ENCODE results near the gene ADRA1B. TPM values are rescaled to one million over a fixed set of nuclear protein-coding genes. Genes with fewer than 3 reads are reported as not detected.

ADRA1B gene
- total and polyA plus RNA-seq, 10 of the 15 experiments (the other 5 are each of a cell fraction or from before 2014, with no cell fraction given), result 0.04 TPM; not detected in 9

DNA sequence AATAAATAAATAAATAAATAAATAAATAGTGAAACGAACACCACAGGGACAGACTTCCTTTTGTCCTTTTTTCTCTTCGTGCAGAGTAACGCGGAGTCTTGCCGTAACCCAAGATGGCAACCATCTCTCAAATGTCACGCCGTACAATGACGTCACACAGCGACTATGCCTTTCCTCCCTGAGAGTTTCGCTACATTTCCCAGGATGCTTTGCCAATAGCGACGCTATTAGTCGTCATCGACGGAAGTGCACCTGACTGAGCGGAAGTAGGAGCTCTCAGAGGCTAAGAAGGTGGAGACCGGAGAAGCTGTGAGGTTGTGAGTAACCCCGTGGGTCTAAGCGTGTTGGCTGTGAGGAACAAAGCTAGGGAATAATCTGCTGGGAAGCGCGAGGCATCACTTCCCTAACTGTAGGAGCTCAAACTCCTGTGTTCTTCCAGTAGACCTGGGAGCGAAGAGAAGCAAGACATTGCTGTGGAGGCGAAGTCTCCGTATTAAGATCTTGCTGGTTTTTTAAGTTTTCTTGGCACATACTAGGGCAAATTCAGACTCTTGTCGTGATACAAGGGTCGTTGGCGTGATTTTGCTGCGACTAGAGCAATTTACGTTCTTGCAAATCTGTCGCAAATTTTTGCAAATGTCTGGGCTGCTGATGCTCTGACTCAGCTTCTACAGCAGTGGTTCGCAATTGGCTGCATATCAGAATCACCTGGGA is 92.8 kb downstream of the ADRA1B start, which contains the start of gene TTC1 (continued):
- TF ChIP-seq, protein P1, sequence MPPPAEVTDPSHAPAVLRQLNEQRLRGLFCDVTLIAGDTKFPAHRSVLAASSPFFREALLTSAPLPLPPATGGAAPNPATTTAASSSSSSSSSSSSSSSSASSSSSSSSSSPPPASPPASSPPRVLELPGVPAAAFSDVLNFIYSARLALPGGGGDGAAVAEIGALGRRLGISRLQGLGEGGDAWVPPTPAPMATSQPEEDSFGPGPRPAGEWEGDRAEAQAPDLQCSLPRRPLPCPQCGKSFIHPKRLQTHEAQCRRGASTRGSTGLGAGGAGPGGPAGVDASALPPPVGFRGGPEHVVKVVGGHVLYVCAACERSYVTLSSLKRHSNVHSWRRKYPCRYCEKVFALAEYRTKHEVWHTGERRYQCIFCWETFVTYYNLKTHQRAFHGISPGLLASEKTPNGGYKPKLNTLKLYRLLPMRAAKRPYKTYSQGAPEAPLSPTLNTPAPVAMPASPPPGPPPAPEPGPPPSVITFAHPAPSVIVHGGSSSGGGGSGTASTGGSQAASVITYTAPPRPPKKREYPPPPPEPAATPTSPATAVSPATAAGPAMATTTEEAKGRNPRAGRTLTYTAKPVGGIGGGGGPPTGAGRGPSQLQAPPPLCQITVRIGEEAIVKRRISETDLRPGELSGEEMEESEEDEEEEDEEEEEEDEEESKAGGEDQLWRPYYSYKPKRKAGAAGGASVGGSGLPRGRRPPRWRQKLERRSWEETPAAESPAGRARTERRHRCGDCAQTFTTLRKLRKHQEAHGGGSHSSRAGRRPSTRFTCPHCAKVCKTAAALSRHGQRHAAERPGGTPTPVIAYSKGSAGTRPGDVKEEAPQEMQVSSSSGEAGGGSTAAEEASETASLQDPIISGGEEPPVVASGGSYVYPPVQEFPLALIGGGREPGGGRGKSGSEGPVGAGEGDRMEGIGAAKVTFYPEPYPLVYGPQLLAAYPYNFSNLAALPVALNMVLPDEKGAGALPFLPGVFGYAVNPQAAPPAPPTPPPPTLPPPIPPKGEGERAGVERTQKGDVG (CRISPR knock-in tag; IDR thresholded peaks at IDR 0.05), result no peak
- TF ChIP-seq, protein P2, sequence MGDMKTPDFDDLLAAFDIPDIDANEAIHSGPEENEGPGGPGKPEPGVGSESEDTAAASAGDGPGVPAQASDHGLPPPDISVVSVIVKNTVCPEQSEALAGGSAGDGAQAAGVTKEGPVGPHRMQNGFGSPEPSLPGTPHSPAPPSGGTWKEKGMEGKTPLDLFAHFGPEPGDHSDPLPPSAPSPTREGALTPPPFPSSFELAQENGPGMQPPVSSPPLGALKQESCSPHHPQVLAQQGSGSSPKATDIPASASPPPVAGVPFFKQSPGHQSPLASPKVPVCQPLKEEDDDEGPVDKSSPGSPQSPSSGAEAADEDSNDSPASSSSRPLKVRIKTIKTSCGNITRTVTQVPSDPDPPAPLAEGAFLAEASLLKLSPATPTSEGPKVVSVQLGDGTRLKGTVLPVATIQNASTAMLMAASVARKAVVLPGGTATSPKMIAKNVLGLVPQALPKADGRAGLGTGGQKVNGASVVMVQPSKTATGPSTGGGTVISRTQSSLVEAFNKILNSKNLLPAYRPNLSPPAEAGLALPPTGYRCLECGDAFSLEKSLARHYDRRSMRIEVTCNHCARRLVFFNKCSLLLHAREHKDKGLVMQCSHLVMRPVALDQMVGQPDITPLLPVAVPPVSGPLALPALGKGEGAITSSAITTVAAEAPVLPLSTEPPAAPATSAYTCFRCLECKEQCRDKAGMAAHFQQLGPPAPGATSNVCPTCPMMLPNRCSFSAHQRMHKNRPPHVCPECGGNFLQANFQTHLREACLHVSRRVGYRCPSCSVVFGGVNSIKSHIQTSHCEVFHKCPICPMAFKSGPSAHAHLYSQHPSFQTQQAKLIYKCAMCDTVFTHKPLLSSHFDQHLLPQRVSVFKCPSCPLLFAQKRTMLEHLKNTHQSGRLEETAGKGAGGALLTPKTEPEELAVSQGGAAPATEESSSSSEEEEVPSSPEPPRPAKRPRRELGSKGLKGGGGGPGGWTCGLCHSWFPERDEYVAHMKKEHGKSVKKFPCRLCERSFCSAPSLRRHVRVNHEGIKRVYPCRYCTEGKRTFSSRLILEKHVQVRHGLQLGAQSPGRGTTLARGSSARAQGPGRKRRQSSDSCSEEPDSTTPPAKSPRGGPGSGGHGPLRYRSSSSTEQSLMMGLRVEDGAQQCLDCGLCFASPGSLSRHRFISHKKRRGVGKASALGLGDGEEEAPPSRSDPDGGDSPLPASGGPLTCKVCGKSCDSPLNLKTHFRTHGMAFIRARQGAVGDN (IDR thresholded peaks at IDR 0.05), result 0 out of 2 replicates have a peak, but pooled peaks have one; percentile 23
- TF ChIP-seq NR2C1 (IDR thresholded peaks at IDR 0.05), result peak; percentile 81
- 0 out of 2 replicates have a peak, but pooled peaks have one; percentile 44 for TF ChIP-seq SREBF2 (IDR thresholded peaks at IDR 0.05; ENCODE audit: low read length)
- TF ChIP-seq, protein P3, sequence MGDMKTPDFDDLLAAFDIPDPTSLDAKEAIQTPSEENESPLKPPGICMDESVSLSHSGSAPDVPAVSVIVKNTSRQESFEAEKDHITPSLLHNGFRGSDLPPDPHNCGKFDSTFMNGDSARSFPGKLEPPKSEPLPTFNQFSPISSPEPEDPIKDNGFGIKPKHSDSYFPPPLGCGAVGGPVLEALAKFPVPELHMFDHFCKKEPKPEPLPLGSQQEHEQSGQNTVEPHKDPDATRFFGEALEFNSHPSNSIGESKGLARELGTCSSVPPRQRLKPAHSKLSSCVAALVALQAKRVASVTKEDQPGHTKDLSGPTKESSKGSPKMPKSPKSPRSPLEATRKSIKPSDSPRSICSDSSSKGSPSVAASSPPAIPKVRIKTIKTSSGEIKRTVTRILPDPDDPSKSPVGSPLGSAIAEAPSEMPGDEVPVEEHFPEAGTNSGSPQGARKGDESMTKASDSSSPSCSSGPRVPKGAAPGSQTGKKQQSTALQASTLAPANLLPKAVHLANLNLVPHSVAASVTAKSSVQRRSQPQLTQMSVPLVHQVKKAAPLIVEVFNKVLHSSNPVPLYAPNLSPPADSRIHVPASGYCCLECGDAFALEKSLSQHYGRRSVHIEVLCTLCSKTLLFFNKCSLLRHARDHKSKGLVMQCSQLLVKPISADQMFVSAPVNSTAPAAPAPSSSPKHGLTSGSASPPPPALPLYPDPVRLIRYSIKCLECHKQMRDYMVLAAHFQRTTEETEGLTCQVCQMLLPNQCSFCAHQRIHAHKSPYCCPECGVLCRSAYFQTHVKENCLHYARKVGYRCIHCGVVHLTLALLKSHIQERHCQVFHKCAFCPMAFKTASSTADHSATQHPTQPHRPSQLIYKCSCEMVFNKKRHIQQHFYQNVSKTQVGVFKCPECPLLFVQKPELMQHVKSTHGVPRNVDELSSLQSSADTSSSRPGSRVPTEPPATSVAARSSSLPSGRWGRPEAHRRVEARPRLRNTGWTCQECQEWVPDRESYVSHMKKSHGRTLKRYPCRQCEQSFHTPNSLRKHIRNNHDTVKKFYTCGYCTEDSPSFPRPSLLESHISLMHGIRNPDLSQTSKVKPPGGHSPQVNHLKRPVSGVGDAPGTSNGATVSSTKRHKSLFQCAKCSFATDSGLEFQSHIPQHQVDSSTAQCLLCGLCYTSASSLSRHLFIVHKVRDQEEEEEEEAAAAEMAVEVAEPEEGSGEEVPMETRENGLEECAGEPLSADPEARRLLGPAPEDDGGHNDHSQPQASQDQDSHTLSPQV (IDR thresholded peaks at IDR 0.05), result no peak
- TF ChIP-seq CBX3 (IDR thresholded peaks at IDR 0.05; ENCODE audit: borderline replicate concordance, low read depth), result no peak
- TF ChIP-seq ZNF384 (IDR thresholded peaks at IDR 0.05; ENCODE audit: borderline replicate concordance, low read depth, low read length), result no peak
- TF ChIP-seq, protein P4, sequence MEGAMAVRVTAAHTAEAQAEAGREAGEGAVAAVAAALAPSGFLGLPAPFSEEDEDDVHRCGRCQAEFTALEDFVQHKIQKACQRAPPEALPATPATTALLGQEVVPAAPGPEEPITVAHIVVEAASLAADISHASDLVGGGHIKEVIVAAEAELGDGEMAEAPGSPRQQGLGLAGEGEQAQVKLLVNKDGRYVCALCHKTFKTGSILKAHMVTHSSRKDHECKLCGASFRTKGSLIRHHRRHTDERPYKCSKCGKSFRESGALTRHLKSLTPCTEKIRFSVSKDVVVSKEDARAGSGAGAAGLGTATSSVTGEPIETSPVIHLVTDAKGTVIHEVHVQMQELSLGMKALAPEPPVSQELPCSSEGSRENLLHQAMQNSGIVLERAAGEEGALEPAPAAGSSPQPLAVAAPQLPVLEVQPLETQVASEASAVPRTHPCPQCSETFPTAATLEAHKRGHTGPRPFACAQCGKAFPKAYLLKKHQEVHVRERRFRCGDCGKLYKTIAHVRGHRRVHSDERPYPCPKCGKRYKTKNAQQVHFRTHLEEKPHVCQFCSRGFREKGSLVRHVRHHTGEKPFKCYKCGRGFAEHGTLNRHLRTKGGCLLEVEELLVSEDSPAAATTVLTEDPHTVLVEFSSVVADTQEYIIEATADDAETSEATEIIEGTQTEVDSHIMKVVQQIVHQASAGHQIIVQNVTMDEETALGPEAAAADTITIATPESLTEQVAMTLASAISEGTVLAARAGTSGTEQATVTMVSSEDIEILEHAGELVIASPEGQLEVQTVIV (IDR thresholded peaks at IDR 0.05; ENCODE audit: borderline replicate concordance, partially characterized antibody), result no peak
- peak; percentile 58; the same call in 1 of the 2 replicates for TF ChIP-seq HDGF (IDR thresholded peaks at IDR 0.05)
- TF ChIP-seq MYB (IDR thresholded peaks at IDR 0.05; ENCODE audit: borderline replicate concordance, low read depth, low read length), result no peak
- TF ChIP-seq ZNF217 (IDR thresholded peaks at IDR 0.05), result no peak
- TF ChIP-seq RUNX3 (IDR thresholded peaks at IDR 0.05; ENCODE audit: low read length), result no peak
